GM12801 (cell line): ENCODE results near the gene LPP.

Source experiments
- CTCF ChIP-seq: IDR thresholded peaks from one replicate; pipeline ENCODE4 v1.5.1; 2011; ENCODE audit warnings: control low read depth; ENCODE audit not compliant: insufficient read length; ENCODE audit errors: extremely low read depth

Gene LPP

GRCh38 chr3:188220988-188221818, 67.2 kb downstream of the LPP start:
- no peak for TF ChIP-seq CTCF

- TF ChIP-seq CTCF, result no peak
These were observed 70.0 kb downstream of the LPP start for GRCh38 chr3:188223936-188224335.

- TF ChIP-seq CTCF, result no peak
These were observed 73.5 kb downstream of the LPP start for GRCh38 chr3:188227442-188227841.

GRCh38 chr3:188229177-188229576, 75.2 kb downstream of the LPP start:
- no peak for TF ChIP-seq CTCF

- no peak for TF ChIP-seq CTCF
These were observed 75.8 kb downstream of the LPP start for GRCh38 chr3:188229726-188230125.

GRCh38 chr3:188230962-188231361, 77.0 kb downstream of the LPP start:
- TF ChIP-seq CTCF, result no peak

- no peak for TF ChIP-seq CTCF
These were observed 77.5 kb downstream of the LPP start for GRCh38 chr3:188231456-188231855.
